Trophoblast cell (in vitro differentiated cells and primary cell): ENCODE measurements around the gene SHFL.

Source experiments
- DNase-seq, 2 donors: peaks; one replicate each; pipeline ENCODE4 v3.0.0-alpha.2; 2016
- H2AFZ ChIP-seq: 2 replicates; pipeline ENCODE4 v1.6.1; 2013; ENCODE audit warnings: low read length, moderate library complexity, mild to moderate bottlenecking; ENCODE audit not compliant: insufficient read depth, poor library complexity
- H2AK5ac ChIP-seq: 2 replicates; pipeline ENCODE4 v1.6.1; 2013; ENCODE audit warnings: mild to moderate bottlenecking, low read length
- H2BK120ac ChIP-seq: 2 replicates; pipeline ENCODE4 v1.6.1; 2013; ENCODE audit warnings: low read length, mild to moderate bottlenecking, moderate library complexity; ENCODE audit not compliant: insufficient read depth, poor library complexity
- H2BK12ac ChIP-seq: 2 replicates; pipeline ENCODE4 v1.6.1; 2013; ENCODE audit warnings: mild to moderate bottlenecking, low read length, moderate library complexity
- H2BK5ac ChIP-seq: 2 replicates; pipeline ENCODE4 v1.6.1; 2013; ENCODE audit warnings: low read length, low read depth, moderate library complexity, mild to moderate bottlenecking; ENCODE audit not compliant: poor library complexity
- H3K14ac ChIP-seq: 2 replicates; pipeline ENCODE4 v1.6.1; 2013; ENCODE audit warnings: mild to moderate bottlenecking, low read length
- H3K18ac ChIP-seq: 2 replicates; pipeline ENCODE4 v1.6.1; 2013; ENCODE audit warnings: mild to moderate bottlenecking, low read length
- H3K23ac ChIP-seq: 2 replicates; pipeline ENCODE4 v1.6.1; 2013; ENCODE audit warnings: low read length
- H3K27ac ChIP-seq: 2 replicates; pipeline ENCODE4 v1.5.1; 2013; ENCODE audit warnings: low read depth, mild to moderate bottlenecking, inconsistent platforms, low read length, moderate library complexity
- H3K27me3 ChIP-seq: 2 replicates; pipeline ENCODE4 v1.6.1; 2013; ENCODE audit warnings: inconsistent platforms, mild to moderate bottlenecking, low read length, moderate library complexity; ENCODE audit not compliant: insufficient read depth
- H3K36me3 ChIP-seq, 2 experiments: 1 replicate in 1 of 2; 2 replicates in 1 of 2; pipeline ENCODE4 v1.6.1; 2013; ENCODE audit warnings: low read length in 2 of 2, mild to moderate bottlenecking in 2 of 2, moderate library complexity in 1 of 2; ENCODE audit not compliant: insufficient read depth in 2 of 2, control insufficient read depth in 1 of 2
- H3K4ac ChIP-seq: 2 replicates; pipeline ENCODE4 v1.6.1; 2013; ENCODE audit warnings: low read depth, mild to moderate bottlenecking, low read length, moderate library complexity
- H3K4me1 ChIP-seq, 2 experiments: 1 replicate in 1 of 2; 2 replicates in 1 of 2; pipeline ENCODE4 v1.6.1; 2013; ENCODE audit warnings: low read length in 2 of 2, mild to moderate bottlenecking in 2 of 2, moderate library complexity in 1 of 2; ENCODE audit not compliant: insufficient read depth in 2 of 2, control insufficient read depth in 1 of 2
- H3K4me2 ChIP-seq: 2 replicates; pipeline ENCODE4 v1.6.1; 2013; ENCODE audit warnings: inconsistent platforms, mild to moderate bottlenecking, low read length, moderate library complexity
- H3K4me3 ChIP-seq: 2 replicates; pipeline ENCODE4 v1.5.1; 2013; ENCODE audit warnings: mild to moderate bottlenecking, low read depth, low read length, inconsistent platforms
- H3K79me1 ChIP-seq: one replicate; pipeline ENCODE4 v1.6.1; 2013; ENCODE audit warnings: low read length
- H3K79me2 ChIP-seq: 2 replicates; pipeline ENCODE4 v1.6.1; 2013; ENCODE audit warnings: low read length, mild to moderate bottlenecking; ENCODE audit not compliant: control insufficient read depth, insufficient read depth, poor library complexity
- H3K9ac ChIP-seq: 2 replicates; pipeline ENCODE4 v1.6.1; 2013; ENCODE audit warnings: mild to moderate bottlenecking, low read length
- H3K9me3 ChIP-seq: 2 replicates; pipeline ENCODE4 v1.6.1; 2013; ENCODE audit warnings: low read depth, mild to moderate bottlenecking, control low read depth, inconsistent platforms, low read length; ENCODE audit not compliant: insufficient read depth
- H4K12ac ChIP-seq: 2 replicates; pipeline ENCODE4 v1.6.1; 2013; ENCODE audit warnings: low read depth, mild to moderate bottlenecking, low read length, moderate library complexity
- H4K8ac ChIP-seq: 2 replicates; pipeline ENCODE4 v1.6.1; 2013; ENCODE audit warnings: low read depth, mild to moderate bottlenecking, low read length, moderate library complexity
- H4K91ac ChIP-seq: one replicate; pipeline ENCODE4 v1.6.1; 2013; ENCODE audit warnings: low read depth, mild to moderate bottlenecking, low read length, moderate library complexity
- WGBS: extraction: QIAGEN DNeasy Blood & Tissue Kit; methylation state at CpG from one replicate; pipeline ENCODE4 v1.1.7; 2013; ENCODE audit warnings: missing lambda C conversion rate; ENCODE audit not compliant: insufficient read length, insufficient coverage; ENCODE audit errors: extremely low coverage; 5-methylcytosine and 5-hydroxymethylcytosine counted together

SHFL gene

DNA sequence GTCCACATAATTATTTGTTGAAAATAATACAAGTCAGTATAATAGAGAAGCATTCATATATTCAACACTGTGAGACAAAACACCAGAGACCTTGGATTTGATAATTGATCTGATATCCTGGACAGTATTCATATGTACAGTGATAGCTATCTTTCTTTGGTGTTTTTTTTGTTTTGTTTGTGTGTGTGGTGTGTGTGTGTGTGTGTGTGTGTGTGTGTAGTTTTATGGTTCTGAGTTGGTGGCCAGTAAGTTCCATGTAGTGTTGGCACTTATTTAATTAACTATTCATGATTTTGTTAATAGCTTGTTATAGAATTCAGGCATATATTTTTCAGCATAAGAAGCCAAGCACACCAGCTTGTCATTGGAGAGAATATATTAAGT lies 18.0 kb downstream of the SHFL start:
- DNase-seq: no peak
- H3K36me3 ChIP-seq: peaks cover 11 to 15% of the 10 kb centered on the region in 2 experiments
- peaks cover 0 to 10% of the 10 kb centered on the region in 2 experiments for H3K4me1 ChIP-seq
- no peak overlapping the region for H2AFZ ChIP-seq
- H3K4me3 ChIP-seq: no peak overlapping the region
- no peak overlapping the region for H2BK5ac ChIP-seq
- H4K8ac ChIP-seq: no peak overlapping the region
- peaks cover 9% of the 10 kb centered on the region for H3K79me2 ChIP-seq
- H3K79me1 ChIP-seq: peaks cover 3% of the 10 kb centered on the region
- no peak overlapping the region for H3K4me2 ChIP-seq
- H3K23ac ChIP-seq: no peak overlapping the region
- H2BK120ac ChIP-seq: no peak overlapping the region
- H3K9ac ChIP-seq: no peak overlapping the region
- H2AK5ac ChIP-seq: no peak overlapping the region
- H4K91ac ChIP-seq: no peak overlapping the region
- no peak overlapping the region for H3K14ac ChIP-seq
- H3K27me3 ChIP-seq: no peaks in the 10 kb centered on the region
- H3K27ac ChIP-seq: no peak overlapping the region
- H3K9me3 ChIP-seq: no peaks in the 10 kb centered on the region
- no peak overlapping the region for H4K12ac ChIP-seq
- H2BK12ac ChIP-seq: no peak overlapping the region
- H3K4ac ChIP-seq: no peak overlapping the region
- H3K18ac ChIP-seq: no peak overlapping the region

DNA sequence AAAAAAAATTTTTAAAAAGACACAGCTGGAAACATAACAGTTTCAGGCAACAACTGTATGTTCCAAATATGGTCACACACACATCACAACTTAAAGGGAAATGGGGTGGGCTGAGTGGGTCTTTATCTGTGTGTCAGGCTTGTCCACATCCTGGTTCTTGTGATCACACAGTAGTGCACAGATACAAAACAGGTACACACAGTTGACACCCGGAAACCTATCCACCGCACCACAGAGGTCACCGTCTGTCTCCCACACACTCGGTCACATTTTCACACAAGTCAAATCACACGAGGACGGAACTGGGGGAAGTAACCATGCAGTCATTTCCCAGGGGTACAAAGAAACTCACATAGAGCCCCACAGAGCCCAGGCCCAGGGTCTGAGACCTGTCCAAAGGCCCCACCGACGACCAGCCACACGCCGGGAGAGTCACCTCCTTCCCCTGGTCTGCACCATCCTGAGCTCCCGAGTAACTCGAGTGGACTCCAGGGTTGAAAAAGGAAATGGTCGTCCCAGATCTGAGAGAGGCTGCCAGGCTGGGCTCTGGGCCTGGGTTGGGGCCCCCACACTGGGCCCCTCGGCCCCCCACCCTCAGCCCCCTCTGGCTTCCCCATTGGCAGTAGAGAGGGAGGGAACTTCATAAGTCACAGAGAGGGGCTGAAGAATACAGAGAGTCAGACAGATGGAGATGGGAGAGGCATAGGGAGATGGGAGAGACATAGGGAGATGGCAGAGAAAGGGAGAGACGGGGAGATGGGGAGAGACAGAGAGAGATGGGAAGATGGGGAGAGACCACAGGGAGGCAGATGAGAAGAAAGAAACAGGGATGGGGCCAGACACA lies 18.8 kb downstream of the SHFL start:
- Histone ChIP-seq H3K4ac (no peak overlapping the region), H2AK5ac (no peak overlapping the region), H3K79me2 (peaks cover 9% of the 10 kb centered on the region), H3K14ac (no peak overlapping the region), H3K23ac (no peak overlapping the region), H4K91ac (no peak overlapping the region), H3K9me3 (no peaks in the 10 kb centered on the region), H4K8ac (peak overlapping the region; percentile 29), H2BK12ac (no peak overlapping the region), H2BK5ac (no peak overlapping the region), H4K12ac (no peak overlapping the region), H3K18ac (no peak overlapping the region), H3K4me2 (no peak overlapping the region), H3K79me1 (peaks cover 3% of the 10 kb centered on the region), H3K27me3 (no peaks in the 10 kb centered on the region), H3K4me3 (no peak overlapping the region), H3K27ac (no peak overlapping the region), H3K36me3 (peaks cover 18 to 22% of the 10 kb centered on the region in 2 experiments), H2BK120ac (no peak overlapping the region), H3K9ac (no peak overlapping the region), H2AFZ (no peak overlapping the region), H3K4me1 (peaks cover 0 to 10% of the 10 kb centered on the region in 2 experiments)
- WGBS: no CpG with 5 or more reads among the region's 15 CpGs
- no peak for DNase-seq

GRCh38 chr19:10105509-10106099 lies 19.5 kb downstream of the SHFL start:
- Histone ChIP-seq H4K12ac (no peak overlapping the region), H2BK5ac (no peak overlapping the region), H3K79me2 (peaks cover 9% of the 10 kb centered on the region), H2AFZ (peak overlapping the region; percentile 38), H3K14ac (no peak overlapping the region), H3K27me3 (no peaks in the 10 kb centered on the region), H3K4me1 (peaks cover 0 to 10% of the 10 kb centered on the region in 2 experiments), H2BK120ac (no peak overlapping the region), H4K8ac (no peak overlapping the region), H3K4me3 (no peak overlapping the region), H3K23ac (no peak overlapping the region), H3K4ac (no peak overlapping the region), H2AK5ac (no peak overlapping the region), H3K27ac (no peak overlapping the region), H4K91ac (no peak overlapping the region), H3K18ac (no peak overlapping the region), H3K9ac (no peak overlapping the region), H2BK12ac (no peak overlapping the region), H3K79me1 (peaks cover 3% of the 10 kb centered on the region), H3K36me3 (peaks cover 26 to 30% of the 10 kb centered on the region in 2 experiments), H3K4me2 (peak overlapping the region; percentile 22), H3K9me3 (no peaks in the 10 kb centered on the region)
- no peak for DNase-seq
- WGBS: no CpG with 5 or more reads among the region's 16 CpGs

- peak within 1 kb of the TSS; percentile 72 for H3K4me2 ChIP-seq
- peaks cover 0 to 10% of the 10 kb centered on the region in 2 experiments for H3K4me1 ChIP-seq
- no CpG with 5 or more reads among the region's 71 CpGs for WGBS
- peak within 1 kb of the TSS; percentile 67 for H2BK120ac ChIP-seq
- H3K9ac ChIP-seq: peak within 1 kb of the TSS; percentile 93
- H3K9me3 ChIP-seq: no peaks in the 10 kb centered on the region
- H3K14ac ChIP-seq: peak within 1 kb of the TSS; percentile 87
- H3K4ac ChIP-seq: peak within 1 kb of the TSS; percentile 90
- H4K12ac ChIP-seq: peak within 1 kb of the TSS; percentile 64
- H2BK12ac ChIP-seq: no peak within 1 kb of the TSS
- H2AFZ ChIP-seq: peak within 1 kb of the TSS; percentile 84
- H4K8ac ChIP-seq: peak within 1 kb of the TSS; percentile 98
- no peak within 1 kb of the TSS for H3K23ac ChIP-seq
- no peaks in the 10 kb centered on the region for H3K27me3 ChIP-seq
- H3K4me3 ChIP-seq: peak within 1 kb of the TSS; percentile 88
- peak within 1 kb of the TSS; percentile 88 for H3K18ac ChIP-seq
- peak; percentile 99 for DNase-seq
- peak within 1 kb of the TSS; percentile 85 for H2AK5ac ChIP-seq
- peak within 1 kb of the TSS; percentile 76 for H2BK5ac ChIP-seq
- H3K36me3 ChIP-seq: peaks cover 33 to 36% of the 10 kb centered on the region in 2 experiments
- H4K91ac ChIP-seq: peak within 1 kb of the TSS; percentile 90
- H3K79me2 ChIP-seq: peaks cover 9% of the 10 kb centered on the region
- peaks cover 3% of the 10 kb centered on the region for H3K79me1 ChIP-seq
- no peak within 1 kb of the TSS for H3K27ac ChIP-seq
Measured at GRCh38 chr19:10106100-10106936, 20.2 kb downstream of the SHFL start, which contains the start of gene PPAN. Gene PPAN, plus strand, starts transcription at chr19:10106362. Its CDS starts 33 bp downstream, at chr19:10106395.
